Astrocyte (in vitro differentiated cells and primary cell): Measurements from ENCODE around the gene BANP. TPM values are rescaled to one million over a fixed set of nuclear protein-coding genes. Genes with fewer than 3 reads are reported as not detected.
"Not testable (repeated sequence)": the region's sequence is repeated elsewhere in the genome, so short reads cannot be mapped to it uniquely, and the experiment has no call there.

Source experiments
- DNase-seq: peaks from one replicate; pipeline ENCODE4 v3.0.0-alpha.2; 2010; ENCODE audit warnings: low read depth
- FAIRE-seq: peaks from 2 replicates; lab custom pipeline; 2011; peaks lifted over from hg19 to GRCh38; lab: Jason Lieb, UNC
- H2AFZ ChIP-seq: 2 replicates; pipeline ENCODE4 v1.6.0; 2012; ENCODE audit warnings: low read depth, low read length, inconsistent platforms
- H3K27ac ChIP-seq: 2 replicates; pipeline ENCODE4 v1.5.1; 2011; ENCODE audit warnings: low read depth, low read length, inconsistent platforms
- H3K27me3 ChIP-seq: 2 replicates; pipeline ENCODE4 v1.6.0; 2011; ENCODE audit warnings: low read length, inconsistent platforms; ENCODE audit not compliant: insufficient read depth
- H3K36me3 ChIP-seq: 2 replicates; pipeline ENCODE4 v1.5.1; 2011; ENCODE audit warnings: low read length, inconsistent platforms; ENCODE audit not compliant: insufficient read depth
- H3K4me1 ChIP-seq: 2 replicates; pipeline ENCODE4 v1.5.1; 2011; ENCODE audit warnings: low read length, inconsistent platforms; ENCODE audit not compliant: insufficient read depth
- H3K4me2 ChIP-seq: 2 replicates; pipeline ENCODE4 v1.6.0; 2012; ENCODE audit warnings: low read length, inconsistent platforms
- H3K4me3 ChIP-seq: 2 replicates; pipeline ENCODE4 v1.5.1; 2011; ENCODE audit warnings: low read depth, mild to moderate bottlenecking, low read length, inconsistent platforms; ENCODE audit not compliant: insufficient read depth
- H3K79me2 ChIP-seq: 2 replicates; pipeline ENCODE4 v1.6.0; 2012; ENCODE audit warnings: mild to moderate bottlenecking, low read length, inconsistent platforms; ENCODE audit not compliant: insufficient read depth
- H3K9ac ChIP-seq: 2 replicates; pipeline ENCODE4 v1.6.0; 2012; ENCODE audit warnings: mild to moderate bottlenecking, low read length, inconsistent platforms
- H3K9me3 ChIP-seq: 2 replicates; pipeline ENCODE4 v1.5.1; 2012; ENCODE audit warnings: low read depth, mild to moderate bottlenecking, low read length, inconsistent platforms; ENCODE audit not compliant: insufficient read depth
- H4K20me1 ChIP-seq: 2 replicates; pipeline ENCODE4 v1.6.0; 2012; ENCODE audit warnings: low read length, inconsistent platforms; ENCODE audit not compliant: insufficient read depth
- H3K27ac Mint-ChIP-seq: one replicate; pipeline ENCODE4 v1.8.0; 2021; ENCODE audit warnings: mild to moderate bottlenecking, mixed read lengths; ENCODE audit not compliant: unreplicated experiment
- H3K27me3 Mint-ChIP-seq: one replicate; pipeline ENCODE4 v1.8.0; 2021; ENCODE audit warnings: low read depth, mixed read lengths; ENCODE audit not compliant: unreplicated experiment
- H3K36me3 Mint-ChIP-seq: one replicate; pipeline ENCODE4 v1.8.0; 2021; ENCODE audit warnings: low read depth, mixed read lengths; ENCODE audit not compliant: unreplicated experiment
- H3K4me1 Mint-ChIP-seq: one replicate; pipeline ENCODE4 v1.8.0; 2021; ENCODE audit warnings: low read depth, mixed read lengths; ENCODE audit not compliant: unreplicated experiment
- H3K4me3 Mint-ChIP-seq: one replicate; pipeline ENCODE4 v1.8.0; 2021; ENCODE audit warnings: mild to moderate bottlenecking, moderate library complexity, mixed read lengths; ENCODE audit not compliant: unreplicated experiment
- H3K9me3 Mint-ChIP-seq: one replicate; pipeline ENCODE4 v1.8.0; 2021; ENCODE audit warnings: mild to moderate bottlenecking, mixed read lengths; ENCODE audit not compliant: unreplicated experiment
- total RNA-seq: library from RNA; stranded (reverse); gene quantifications from 2 replicates; pipeline ENCODE4 v1.2.1, GENCODE V29; 2021

BANP gene
- total RNA-seq, 1 donor from 2014 or later, result 28.9 TPM

GRCh38 chr16:88089071-88089470 is 137.8 kb downstream of the BANP start:
- not testable (repeated sequence) for H3K9me3 Mint-ChIP-seq, H3K4me3 ChIP-seq, H2AFZ ChIP-seq, FAIRE-seq, H3K27me3 ChIP-seq, H3K27me3 Mint-ChIP-seq, H3K27ac ChIP-seq, DNase-seq, H3K4me1 ChIP-seq, H3K9me3 ChIP-seq, H3K36me3 Mint-ChIP-seq, H4K20me1 ChIP-seq, H3K9ac ChIP-seq, H3K27ac Mint-ChIP-seq, H3K4me3 Mint-ChIP-seq, H3K4me2 ChIP-seq, H3K79me2 ChIP-seq, H3K36me3 ChIP-seq, H3K4me1 Mint-ChIP-seq

DNA sequence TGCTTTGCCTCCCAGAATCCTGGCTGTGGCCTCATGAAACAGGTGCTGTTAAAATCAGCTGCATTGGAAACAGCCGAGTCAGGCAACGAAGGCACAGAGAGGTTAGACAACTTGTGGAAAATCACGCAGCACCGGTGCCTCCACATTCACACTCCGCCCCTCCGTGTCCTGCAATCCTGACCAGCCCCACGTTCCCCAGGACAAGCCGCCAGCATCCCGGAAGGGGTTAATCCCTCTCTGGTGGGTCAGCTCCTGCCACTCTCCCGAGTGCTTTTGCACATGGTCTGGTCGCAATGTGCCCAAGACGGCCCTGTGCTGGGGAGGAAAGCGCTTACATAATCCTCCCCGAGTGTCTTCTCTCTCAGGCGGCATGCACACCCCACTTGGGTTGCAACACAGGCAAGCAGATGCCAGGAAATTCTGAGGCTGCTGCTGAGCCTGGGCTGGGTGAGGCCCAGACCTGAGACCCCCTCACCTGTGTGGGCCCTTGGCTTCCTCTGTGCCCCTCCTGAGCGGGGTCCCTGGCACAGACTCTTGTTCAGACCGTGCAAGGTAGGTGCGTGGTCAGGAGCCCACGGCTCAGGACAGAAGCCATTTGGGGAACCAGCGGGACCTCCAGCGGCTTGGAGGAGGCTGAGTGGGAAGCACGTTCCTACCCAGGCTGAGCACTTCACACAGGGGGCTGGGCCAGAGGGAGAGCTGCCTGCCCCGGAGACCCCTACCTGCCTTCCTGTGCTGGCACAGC is 138.6 kb downstream of the BANP start:
- not testable (repeated sequence) for FAIRE-seq, H3K4me3 Mint-ChIP-seq, H3K4me1 Mint-ChIP-seq

GRCh38 chr16:88090377-88091175 is 139.3 kb downstream of the BANP start:
- not testable (repeated sequence) for H3K4me1 ChIP-seq, H3K9me3 Mint-ChIP-seq, H3K4me2 ChIP-seq, H3K27ac ChIP-seq, DNase-seq, H3K9ac ChIP-seq, H4K20me1 ChIP-seq, H3K9me3 ChIP-seq, H2AFZ ChIP-seq, H3K27ac Mint-ChIP-seq, H3K4me3 ChIP-seq, H3K4me3 Mint-ChIP-seq, H3K36me3 Mint-ChIP-seq, FAIRE-seq, H3K36me3 ChIP-seq, H3K79me2 ChIP-seq, H3K27me3 ChIP-seq, H3K4me1 Mint-ChIP-seq
- H3K27me3 Mint-ChIP-seq, result peaks cover 11% of the 10 kb centered on the region

More for the DNA sequence above, 138.6 kb downstream of the BANP start:
- H3K36me3 Mint-ChIP-seq, H3K9me3 ChIP-seq, H3K4me1 ChIP-seq, H3K27me3 ChIP-seq, H3K27ac ChIP-seq, H4K20me1 ChIP-seq, H3K4me2 ChIP-seq, H3K27ac Mint-ChIP-seq, H3K9ac ChIP-seq, H3K27me3 Mint-ChIP-seq, H3K36me3 ChIP-seq, H3K4me3 ChIP-seq, H3K9me3 Mint-ChIP-seq, H3K79me2 ChIP-seq, H2AFZ ChIP-seq, DNase-seq: not testable (repeated sequence)

DNA sequence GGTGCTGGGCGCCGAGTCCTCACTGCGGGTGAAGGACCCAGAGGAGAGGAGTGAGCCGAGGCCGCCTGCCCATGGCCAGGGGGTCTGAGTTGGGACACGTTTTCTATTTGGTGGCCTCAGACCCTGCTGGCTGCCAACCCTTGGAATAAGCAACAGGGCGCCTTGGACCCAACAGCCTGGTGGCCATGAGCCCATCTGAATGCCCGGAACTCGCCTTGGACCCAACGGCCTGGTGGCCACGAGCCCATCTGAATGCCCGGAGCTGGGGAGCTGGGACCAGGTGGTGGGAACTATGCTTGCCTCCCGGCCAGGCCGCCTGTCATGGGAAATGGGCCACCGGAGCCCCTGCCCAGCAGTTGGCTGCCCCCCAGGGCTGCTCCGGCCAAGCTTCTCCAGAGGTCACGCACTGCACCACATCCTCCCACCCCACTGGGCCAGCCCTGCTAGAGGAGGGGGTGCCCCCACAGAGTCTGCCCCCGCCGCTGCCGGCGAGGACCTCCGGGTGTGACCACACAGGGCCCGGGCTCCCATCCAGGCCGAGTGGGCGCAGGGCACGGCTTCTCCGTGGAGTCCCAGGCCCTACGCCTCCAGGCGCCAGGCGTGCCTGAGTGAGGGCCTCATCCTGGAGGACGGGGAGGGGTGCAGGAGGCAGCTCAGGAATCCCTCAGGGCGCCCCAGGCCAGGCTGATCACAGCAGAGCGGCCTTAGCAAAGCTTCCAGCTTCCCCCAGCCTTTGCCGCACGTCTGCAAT is 140.2 kb downstream of the BANP start:
- H3K9me3 Mint-ChIP-seq, H3K36me3 ChIP-seq, H3K9ac ChIP-seq, H3K36me3 Mint-ChIP-seq, H3K79me2 ChIP-seq, H3K4me1 Mint-ChIP-seq, H3K4me1 ChIP-seq, H3K9me3 ChIP-seq, H3K27me3 ChIP-seq, H3K27ac ChIP-seq, H3K4me2 ChIP-seq, H3K4me3 ChIP-seq, H3K4me3 Mint-ChIP-seq, H4K20me1 ChIP-seq, FAIRE-seq, H3K27ac Mint-ChIP-seq: not testable (repeated sequence)
- H3K27me3 Mint-ChIP-seq, result peaks cover 11% of the 10 kb centered on the region
- peak overlapping the region; percentile 34 for H2AFZ ChIP-seq
- peak; percentile 47 for DNase-seq

DNA sequence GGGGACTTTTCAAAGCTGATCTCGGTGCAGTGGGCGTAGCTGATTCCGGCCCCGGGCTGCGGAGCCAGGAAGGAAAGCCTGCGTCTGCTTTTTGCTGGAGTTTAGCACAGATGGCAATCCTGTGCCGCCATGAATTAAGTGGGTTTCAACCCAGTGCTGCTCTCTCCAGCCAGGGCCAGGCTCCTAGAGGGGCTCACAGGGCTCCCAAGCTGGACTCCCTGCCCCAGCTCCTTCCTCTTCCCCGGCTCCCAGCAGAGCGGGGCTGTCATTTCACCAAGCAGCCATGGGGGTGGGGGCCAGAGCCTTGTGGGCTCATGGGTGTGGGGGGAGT is 140.7 kb downstream of the BANP start:
- not testable (repeated sequence) for DNase-seq, H2AFZ ChIP-seq

More for the DNA sequence above, 140.7 kb downstream of the BANP start:
- not testable (repeated sequence) for H3K36me3 ChIP-seq, FAIRE-seq, H3K27ac Mint-ChIP-seq, H3K4me2 ChIP-seq, H3K9me3 Mint-ChIP-seq, H3K4me1 ChIP-seq, H3K36me3 Mint-ChIP-seq, H4K20me1 ChIP-seq, H3K4me3 Mint-ChIP-seq, H3K9me3 ChIP-seq, H3K27ac ChIP-seq, H3K27me3 ChIP-seq, H3K79me2 ChIP-seq, H3K4me1 Mint-ChIP-seq, H3K4me3 ChIP-seq, H3K9ac ChIP-seq
- H3K27me3 Mint-ChIP-seq, result peaks cover 11% of the 10 kb centered on the region
